Nephron progenitor cell (in vitro differentiated cells): ENCODE measurements around the gene PRSS8.
A peak's percentile ranks its signal among the peaks of the same experiment; 100 is the strongest.
"Not testable (repeated sequence)": the region's sequence is repeated elsewhere in the genome, so short reads cannot be mapped to it uniquely, and the experiment has no call there.

ENCODE experiments used
- DNase-seq: peaks from one replicate; pipeline ENCODE4 v3.0.0; 2021
- H3K27ac Mint-ChIP-seq: 2 replicates; pipeline ENCODE4 v1.8.0; 2021; ENCODE audit warnings: mild to moderate bottlenecking, moderate library complexity, mixed read lengths
- H3K27me3 Mint-ChIP-seq: 2 replicates; pipeline ENCODE4 v1.8.0; 2021; ENCODE audit warnings: mild to moderate bottlenecking, low read depth, mixed read lengths; ENCODE audit not compliant: poor library complexity
- H3K36me3 Mint-ChIP-seq: 2 replicates; pipeline ENCODE4 v1.8.0; 2021; ENCODE audit warnings: low read depth, mixed read lengths
- H3K4me1 Mint-ChIP-seq: 2 replicates; pipeline ENCODE4 v1.8.0; 2021; ENCODE audit warnings: mixed read lengths
- H3K4me3 Mint-ChIP-seq: 2 replicates; pipeline ENCODE4 v1.8.0; 2021; ENCODE audit warnings: mild to moderate bottlenecking, moderate library complexity, mixed read lengths
- H3K9me3 Mint-ChIP-seq: 2 replicates; pipeline ENCODE4 v1.8.0; 2021; ENCODE audit warnings: mild to moderate bottlenecking, moderate library complexity, mixed read lengths
- CTCF ChIP-seq: fragments of 200-600 bp; sonication (generic); IDR thresholded peaks from 2 replicates; pipeline ENCODE4 v1.5.0; 2021; ENCODE audit warnings: antibody characterized with exemption

Gene PRSS8

GRCh38 chr16:31157136-31157535 lies 21.6 kb upstream of the PRSS8 start:
- no peak for TF ChIP-seq CTCF
- no peak overlapping the region for H3K27ac Mint-ChIP-seq
- no peaks in the 10 kb centered on the region for H3K36me3 Mint-ChIP-seq
- DNase-seq, result no peak
- H3K27me3 Mint-ChIP-seq, result peaks cover 13% of the 10 kb centered on the region
- peaks cover 4% of the 10 kb centered on the region for H3K4me1 Mint-ChIP-seq
- H3K4me3 Mint-ChIP-seq, result no peak overlapping the region
- H3K9me3 Mint-ChIP-seq, result no peaks in the 10 kb centered on the region

- H3K9me3 Mint-ChIP-seq, H3K27ac Mint-ChIP-seq, DNase-seq, H3K36me3 Mint-ChIP-seq, H3K4me3 Mint-ChIP-seq, H3K4me1 Mint-ChIP-seq: not testable (repeated sequence)
- H3K27me3 Mint-ChIP-seq, result peaks cover 47% of the 10 kb centered on the region
Observed at GRCh38 chr16:31150976-31151375, 15.4 kb upstream of the PRSS8 start.

- no peak for DNase-seq
- Mint-ChIP-seq H3K36me3 (no peaks in the 10 kb centered on the region), H3K4me3 (no peak within 1 kb of the TSS), H3K27me3 (peaks cover 54% of the 10 kb centered on the region), H3K9me3 (no peaks in the 10 kb centered on the region), H3K27ac (no peak within 1 kb of the TSS), H3K4me1 (no peaks in the 10 kb centered on the region)
- no peak for TF ChIP-seq CTCF
Observed at GRCh38 chr16:31149894-31150890, 14.7 kb upstream of the PRSS8 start, which contains the start of gene PRSS36. Gene PRSS36 (minus strand): TSS chr16:31150066. CDS start chr16:31150035, 31 bp downstream.

- no peak for DNase-seq
- Mint-ChIP-seq H3K36me3 (no peaks in the 10 kb centered on the region), H3K27ac (no peak overlapping the region), H3K9me3 (no peaks in the 10 kb centered on the region), H3K4me3 (no peak overlapping the region), H3K4me1 (no peaks in the 10 kb centered on the region), H3K27me3 (peaks cover 61% of the 10 kb centered on the region)
- TF ChIP-seq CTCF, result no peak
Observed at GRCh38 chr16:31149332-31149731, 13.8 kb upstream of the PRSS8 start.

GRCh38 chr16:31148896-31149295 lies 13.4 kb upstream of the PRSS8 start:
- Mint-ChIP-seq H3K9me3 (no peaks in the 10 kb centered on the region), H3K36me3 (no peaks in the 10 kb centered on the region), H3K27me3 (peaks cover 65% of the 10 kb centered on the region), H3K27ac (no peak overlapping the region), H3K4me3 (no peak overlapping the region), H3K4me1 (peaks cover under 1% of the 10 kb centered on the region)
- no peak for DNase-seq
- TF ChIP-seq CTCF, result no peak

- TF ChIP-seq CTCF, result no peak
- DNase-seq, result peak; percentile 39
- Mint-ChIP-seq H3K27ac (no peak overlapping the region), H3K36me3 (no peaks in the 10 kb centered on the region), H3K9me3 (no peaks in the 10 kb centered on the region), H3K4me1 (peaks cover 6% of the 10 kb centered on the region), H3K4me3 (no peak overlapping the region), H3K27me3 (peaks cover 67% of the 10 kb centered on the region)
Observed at GRCh38 chr16:31148281-31148728, 12.8 kb upstream of the PRSS8 start.
